Measurements from ENCODE around the gene ZFYVE27. TPM values are rescaled to one million over a fixed set of nuclear protein-coding genes. Genes with fewer than 3 reads are reported as not detected.

Gene ZFYVE27
- total RNA-seq, 1 donor from 2014 or later = 13.7 TPM

DNA sequence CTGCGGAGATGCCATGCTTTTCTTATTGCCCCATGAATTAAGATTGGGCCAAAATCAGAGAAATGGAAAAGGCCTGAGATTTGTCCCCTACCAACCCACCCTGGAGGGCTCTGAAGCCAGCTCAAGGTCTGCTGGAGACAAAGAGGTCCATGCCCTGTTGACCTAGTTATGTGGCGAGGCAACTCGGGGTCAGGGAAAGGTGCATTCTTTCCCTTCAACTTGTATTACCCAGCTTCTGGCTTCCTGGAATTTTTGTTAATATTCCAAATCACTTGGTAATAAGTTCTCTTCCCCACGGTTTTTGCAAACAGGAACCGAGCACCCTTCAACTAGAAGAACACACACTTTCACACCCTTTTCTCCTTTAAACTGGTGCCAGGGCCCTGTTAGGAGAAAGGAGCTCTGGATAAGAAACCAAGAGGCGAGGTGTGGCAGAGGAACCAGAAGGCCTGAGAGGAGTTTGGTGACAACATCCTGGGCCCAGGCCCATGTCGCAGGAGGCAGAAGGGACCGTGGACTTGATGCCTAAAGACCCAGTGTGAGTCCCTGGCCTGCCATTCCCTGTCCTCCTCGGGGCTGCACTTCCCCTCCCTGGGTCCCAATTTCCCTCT, 47.4 kb downstream of the ZFYVE27 start:
- no peaks in the 10 kb centered on the region for H3K79me2 ChIP-seq (ENCODE audit: low read depth)
- no peaks in the 10 kb centered on the region for H3K27me3 ChIP-seq
- Mint-ChIP-seq H3K9me3 (no peaks in the 10 kb centered on the region), H3K4me1 (peaks cover 18% of the 10 kb centered on the region), H3K27me3 (ENCODE audit: insufficient read depth, low read depth) (peaks cover 9% of the 10 kb centered on the region), H3K27ac (no peak overlapping the region), H3K36me3 (no peaks in the 10 kb centered on the region), H3K4me3 (no peak overlapping the region)
- H3K4me3 ChIP-seq = no peak overlapping the region
- peaks cover 17% of the 10 kb centered on the region for H3F3A ChIP-seq (ENCODE audit: low read depth)
- TF ChIP-seq EZH2 (IDR thresholded peaks at IDR 0.05) = no peak
- no peak for TF ChIP-seq EZH2phosphoT487 (IDR thresholded peaks at IDR 0.05)
- TF ChIP-seq, protein P1, sequence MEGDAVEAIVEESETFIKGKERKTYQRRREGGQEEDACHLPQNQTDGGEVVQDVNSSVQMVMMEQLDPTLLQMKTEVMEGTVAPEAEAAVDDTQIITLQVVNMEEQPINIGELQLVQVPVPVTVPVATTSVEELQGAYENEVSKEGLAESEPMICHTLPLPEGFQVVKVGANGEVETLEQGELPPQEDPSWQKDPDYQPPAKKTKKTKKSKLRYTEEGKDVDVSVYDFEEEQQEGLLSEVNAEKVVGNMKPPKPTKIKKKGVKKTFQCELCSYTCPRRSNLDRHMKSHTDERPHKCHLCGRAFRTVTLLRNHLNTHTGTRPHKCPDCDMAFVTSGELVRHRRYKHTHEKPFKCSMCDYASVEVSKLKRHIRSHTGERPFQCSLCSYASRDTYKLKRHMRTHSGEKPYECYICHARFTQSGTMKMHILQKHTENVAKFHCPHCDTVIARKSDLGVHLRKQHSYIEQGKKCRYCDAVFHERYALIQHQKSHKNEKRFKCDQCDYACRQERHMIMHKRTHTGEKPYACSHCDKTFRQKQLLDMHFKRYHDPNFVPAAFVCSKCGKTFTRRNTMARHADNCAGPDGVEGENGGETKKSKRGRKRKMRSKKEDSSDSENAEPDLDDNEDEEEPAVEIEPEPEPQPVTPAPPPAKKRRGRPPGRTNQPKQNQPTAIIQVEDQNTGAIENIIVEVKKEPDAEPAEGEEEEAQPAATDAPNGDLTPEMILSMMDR (IDR thresholded peaks at IDR 0.05) = no peak
- no peak overlapping the region for H3K27ac ChIP-seq
- H2AFZ ChIP-seq (replicated peaks) = no peak overlapping the region
- no peak overlapping the region for H3K4me2 ChIP-seq
- no peaks in the 10 kb centered on the region for H3K36me3 ChIP-seq
- peaks cover 25% of the 10 kb centered on the region for H3K4me1 ChIP-seq
- no peaks in the 10 kb centered on the region for H3K9me3 ChIP-seq (ENCODE audit: low read depth)
- H3K9ac ChIP-seq = no peak overlapping the region
- no peaks in the 10 kb centered on the region for H4K20me1 ChIP-seq (ENCODE audit: low read depth)
- DNase-seq (ENCODE audit: low spot score) = no peak

DNA sequence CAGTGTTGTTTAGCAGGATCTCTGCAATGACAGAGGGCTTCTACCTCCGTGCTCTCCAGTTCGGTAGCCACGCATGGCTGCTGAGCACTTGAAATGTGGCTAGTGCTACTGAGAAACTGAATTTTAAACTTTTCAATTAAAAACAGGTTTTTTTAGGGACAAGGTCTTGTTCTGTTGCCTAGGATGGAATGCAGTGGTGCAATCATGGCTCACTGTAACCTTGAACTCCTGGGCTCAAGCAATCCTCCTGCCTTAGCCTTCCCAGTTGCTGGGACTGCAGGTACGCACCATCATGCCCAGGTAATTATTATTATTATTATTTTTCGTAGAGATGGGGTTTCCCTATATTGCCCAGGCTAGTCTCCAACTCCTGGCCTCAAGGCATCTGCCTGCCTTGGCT, 48.3 kb downstream of the ZFYVE27 start:
- DNase-seq (ENCODE audit: low spot score) = no peak
- no peak overlapping the region for H3K4me2 ChIP-seq
- no peaks in the 10 kb centered on the region for H3K79me2 ChIP-seq (ENCODE audit: low read depth)
- H3K27me3 ChIP-seq = no peaks in the 10 kb centered on the region
- Mint-ChIP-seq H3K9me3 (no peaks in the 10 kb centered on the region), H3K4me3 (no peak overlapping the region), H3K27me3 (ENCODE audit: insufficient read depth, low read depth) (peaks cover 8% of the 10 kb centered on the region), H3K36me3 (no peaks in the 10 kb centered on the region), H3K4me1 (peaks cover 15% of the 10 kb centered on the region), H3K27ac (no peak overlapping the region)
- no peaks in the 10 kb centered on the region for H3K9me3 ChIP-seq (ENCODE audit: low read depth)
- TF ChIP-seq EZH2 (IDR thresholded peaks at IDR 0.05) = no peak
- H3K4me1 ChIP-seq = peaks cover 25% of the 10 kb centered on the region
- H3K36me3 ChIP-seq = no peaks in the 10 kb centered on the region
- peaks cover 17% of the 10 kb centered on the region for H3F3A ChIP-seq (ENCODE audit: low read depth)
- H3K9ac ChIP-seq = no peak overlapping the region
- H3K27ac ChIP-seq = no peak overlapping the region
- H4K20me1 ChIP-seq (ENCODE audit: low read depth) = no peaks in the 10 kb centered on the region
- H2AFZ ChIP-seq (replicated peaks) = no peak overlapping the region
- no peak overlapping the region for H3K4me3 ChIP-seq

DNA sequence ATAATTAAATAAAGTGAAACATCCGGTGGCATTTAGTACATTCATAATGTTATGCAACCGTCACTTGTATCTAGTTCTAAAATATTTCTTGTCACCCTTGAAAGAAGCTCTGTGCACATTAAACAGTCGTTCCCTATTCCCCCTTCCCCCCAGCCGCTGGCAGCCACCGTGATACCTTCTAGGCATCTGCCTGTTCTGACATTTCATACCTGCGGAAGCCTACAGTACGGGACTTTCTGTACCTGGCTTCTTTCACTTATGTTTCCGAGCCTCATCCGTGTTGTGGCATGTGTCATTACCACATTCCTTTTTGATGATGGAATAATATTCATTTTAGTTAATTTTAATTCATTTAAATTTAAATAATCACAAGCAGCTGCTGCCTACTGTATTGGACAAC, 48.8 kb downstream of the ZFYVE27 start:
- H3K9ac ChIP-seq = no peak overlapping the region
- H4K20me1 ChIP-seq (ENCODE audit: low read depth) = no peaks in the 10 kb centered on the region
- no peak for DNase-seq (ENCODE audit: low spot score)
- H3K4me1 ChIP-seq = peaks cover 20% of the 10 kb centered on the region
- H3F3A ChIP-seq (ENCODE audit: low read depth) = peaks cover 12% of the 10 kb centered on the region
- no peak overlapping the region for H3K27ac Mint-ChIP-seq
- H3K4me1 Mint-ChIP-seq = peaks cover 10% of the 10 kb centered on the region
- no peaks in the 10 kb centered on the region for H3K27me3 ChIP-seq
- H3K9me3 Mint-ChIP-seq = no peaks in the 10 kb centered on the region
- H3K4me3 ChIP-seq = no peak overlapping the region
- no peaks in the 10 kb centered on the region for H3K36me3 ChIP-seq
- H3K27me3 Mint-ChIP-seq (ENCODE audit: insufficient read depth, low read depth) = peaks cover 9% of the 10 kb centered on the region
- H3K4me3 Mint-ChIP-seq = no peak overlapping the region
- TF ChIP-seq, protein P1 (IDR thresholded peaks at IDR 0.05) = no peak
- TF ChIP-seq EZH2 (IDR thresholded peaks at IDR 0.05) (no peak), EZH2phosphoT487 (IDR thresholded peaks at IDR 0.05) (no peak)
- no peaks in the 10 kb centered on the region for H3K79me2 ChIP-seq (ENCODE audit: low read depth)
- H3K4me2 ChIP-seq = no peak overlapping the region
- no peak overlapping the region for H3K27ac ChIP-seq
- no peaks in the 10 kb centered on the region for H3K36me3 Mint-ChIP-seq
- H3K9me3 ChIP-seq (ENCODE audit: low read depth) = no peaks in the 10 kb centered on the region
- H2AFZ ChIP-seq (replicated peaks) = no peak overlapping the region

Measured in neural progenitor cell (in vitro differentiated cells).